MG63 (cell line): ENCODE measurements around the gene GNB1L. TPM values are rescaled to one million over a fixed set of nuclear protein-coding genes. Genes with fewer than 3 reads are reported as not detected.
"Not testable (repeated sequence)": the region's sequence is repeated elsewhere in the genome, so short reads cannot be mapped to it uniquely, and the experiment has no call there.

Experiments used
- DNase-seq: peaks from one replicate; pipeline ENCODE4 v3.0.0-alpha.2; 2020
- H3K27me3 ChIP-seq: fragments of 250-450 bp; sonication (Bioruptor Pico); 2 replicates; pipeline ENCODE4 v1.5.1; 2020; ENCODE audit warnings: mild to moderate bottlenecking, moderate library complexity
- H3K36me3 ChIP-seq: fragments of 250-450 bp; sonication (Bioruptor Pico); 2 replicates; pipeline ENCODE4 v1.5.1; 2020; ENCODE audit warnings: mild to moderate bottlenecking, moderate library complexity
- H3K4me3 ChIP-seq: fragments of 250-450 bp; sonication (Bioruptor Pico); 2 replicates; pipeline ENCODE4 v1.5.1; 2020; ENCODE audit warnings: mild to moderate bottlenecking, moderate library complexity
- H3K9me3 ChIP-seq: fragments of 250-450 bp; sonication (Bioruptor Pico); 2 replicates; pipeline ENCODE4 v1.5.1; 2020; ENCODE audit warnings: mild to moderate bottlenecking, moderate library complexity
- total RNA-seq: library from RNA; depleted of rRNA; stranded (reverse); fragments of >200 nt; shearing (Covaris generic); gene quantifications from 2 replicates; pipeline ENCODE4 v1.2.3, GENCODE V29; 2014; ENCODE audit warnings: low replicate concordance

GNB1L gene
- total RNA-seq, 1 experiment from 2014 or later, result 25.2 TPM

DNA sequence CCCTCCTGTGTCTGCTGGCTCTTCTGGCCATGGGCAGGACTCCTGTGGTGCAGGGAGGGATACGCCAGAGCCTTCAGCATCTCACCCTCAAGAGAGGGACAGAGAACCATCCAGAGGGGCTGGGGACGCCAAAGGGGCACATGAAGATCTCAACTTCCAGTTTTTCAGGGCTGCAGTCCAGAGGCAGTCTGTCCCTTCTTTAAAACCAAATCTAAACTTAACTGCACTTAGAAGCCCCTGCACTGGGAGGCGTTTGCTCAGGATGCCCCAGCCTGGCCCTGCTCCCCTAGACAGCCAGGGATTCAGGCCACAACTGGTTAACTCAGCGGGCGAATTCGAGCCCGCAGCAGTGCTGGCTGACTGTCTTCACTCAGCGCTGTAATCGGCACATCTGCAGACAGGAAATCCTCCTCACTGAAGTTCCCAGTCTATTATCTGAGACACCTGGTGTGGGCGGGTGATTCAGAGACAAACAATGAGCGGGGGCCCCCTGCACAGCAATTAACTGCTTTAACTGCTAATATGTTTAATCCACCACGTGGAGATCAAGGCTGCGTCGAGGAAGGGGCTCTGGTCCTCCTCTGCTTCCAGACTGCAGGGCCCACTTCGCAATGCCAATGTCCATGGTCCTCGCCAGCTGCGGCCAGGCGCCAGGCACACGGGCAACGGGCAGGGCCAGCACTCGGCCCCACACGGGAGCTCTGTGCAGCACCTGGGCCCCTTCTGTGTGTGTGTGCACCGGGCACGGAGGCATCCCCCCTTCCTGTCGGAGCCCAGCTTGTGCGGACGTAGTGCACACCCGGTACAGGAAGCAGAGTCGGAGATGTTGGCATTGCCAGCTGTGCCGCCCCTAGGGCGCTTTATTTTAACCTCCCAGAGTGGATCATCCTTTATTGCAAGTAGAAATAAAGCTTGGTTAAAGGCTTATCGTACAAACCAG lies 36.9 kb upstream of the GNB1L start:
- no peaks in the 10 kb centered on the region for H3K27me3 ChIP-seq
- DNase-seq, result peak; percentile 66
- no peaks in the 10 kb centered on the region for H3K9me3 ChIP-seq
- no peak overlapping the region for H3K4me3 ChIP-seq
- H3K36me3 ChIP-seq, result no peaks in the 10 kb centered on the region

DNA sequence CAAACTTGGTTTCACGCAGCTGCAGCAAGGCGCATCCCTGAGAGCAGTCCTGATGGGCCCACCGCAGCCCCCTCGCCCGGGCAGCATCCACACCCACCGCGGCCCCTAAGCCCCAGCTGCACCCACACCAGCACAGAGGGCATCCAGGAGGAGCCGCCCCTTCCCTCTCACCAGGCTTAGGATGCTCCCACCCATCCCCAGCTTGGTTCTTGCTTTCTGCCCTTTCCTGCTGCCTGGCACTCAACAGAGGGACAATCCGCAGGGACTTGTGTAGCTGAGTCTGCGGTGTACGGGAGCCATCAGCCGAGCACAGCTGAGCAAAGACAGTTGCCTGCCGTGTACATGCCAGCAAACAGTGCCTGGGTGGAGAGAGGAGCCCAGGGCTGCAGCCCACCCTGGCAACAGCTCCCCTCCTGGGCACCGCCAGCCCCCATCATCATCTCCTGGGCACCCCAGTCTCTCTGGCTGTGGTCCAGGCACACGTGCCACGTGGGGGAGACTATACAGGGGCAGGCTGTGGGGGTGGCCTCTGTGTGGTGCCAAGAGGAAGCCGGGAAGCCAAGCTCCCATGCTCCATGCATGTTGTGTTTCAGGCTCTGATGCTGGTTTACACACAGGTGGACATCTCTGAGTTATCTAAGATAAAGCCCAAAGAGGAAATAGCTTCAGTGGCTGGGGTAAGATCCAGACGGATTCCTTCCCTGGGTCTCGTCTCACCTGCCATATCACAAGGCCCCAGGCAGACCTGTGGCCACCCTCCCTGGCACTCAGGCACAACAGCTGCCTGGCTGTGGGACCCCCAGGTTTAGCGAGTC lies 36.0 kb upstream of the GNB1L start:
- no peak for DNase-seq
- Histone ChIP-seq H3K27me3 (no peaks in the 10 kb centered on the region), H3K36me3 (no peaks in the 10 kb centered on the region), H3K9me3 (no peaks in the 10 kb centered on the region), H3K4me3 (no peak overlapping the region)

DNA sequence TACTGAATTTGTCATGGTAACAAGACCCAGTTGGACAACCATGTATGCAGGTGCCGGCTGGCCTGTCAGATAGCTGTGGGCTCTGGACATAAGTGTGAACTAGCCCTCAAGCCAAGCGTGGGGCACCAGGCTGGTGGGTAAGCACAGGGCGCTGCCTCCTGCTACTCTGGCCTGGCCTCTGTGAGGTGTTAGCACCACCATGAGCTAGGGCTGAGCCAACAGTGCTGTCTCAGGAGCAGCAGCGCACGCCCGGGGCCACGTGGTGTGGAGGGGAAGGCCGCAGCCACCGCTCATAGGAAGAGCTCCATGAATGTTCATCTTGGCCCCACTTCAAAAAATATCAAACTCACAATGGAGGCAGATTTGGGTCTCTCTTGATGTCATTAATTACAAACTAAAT lies 35.3 kb upstream of the GNB1L start:
- Histone ChIP-seq H3K9me3 (no peaks in the 10 kb centered on the region), H3K4me3 (no peak overlapping the region), H3K36me3 (no peaks in the 10 kb centered on the region), H3K27me3 (no peaks in the 10 kb centered on the region)
- no peak for DNase-seq

DNA sequence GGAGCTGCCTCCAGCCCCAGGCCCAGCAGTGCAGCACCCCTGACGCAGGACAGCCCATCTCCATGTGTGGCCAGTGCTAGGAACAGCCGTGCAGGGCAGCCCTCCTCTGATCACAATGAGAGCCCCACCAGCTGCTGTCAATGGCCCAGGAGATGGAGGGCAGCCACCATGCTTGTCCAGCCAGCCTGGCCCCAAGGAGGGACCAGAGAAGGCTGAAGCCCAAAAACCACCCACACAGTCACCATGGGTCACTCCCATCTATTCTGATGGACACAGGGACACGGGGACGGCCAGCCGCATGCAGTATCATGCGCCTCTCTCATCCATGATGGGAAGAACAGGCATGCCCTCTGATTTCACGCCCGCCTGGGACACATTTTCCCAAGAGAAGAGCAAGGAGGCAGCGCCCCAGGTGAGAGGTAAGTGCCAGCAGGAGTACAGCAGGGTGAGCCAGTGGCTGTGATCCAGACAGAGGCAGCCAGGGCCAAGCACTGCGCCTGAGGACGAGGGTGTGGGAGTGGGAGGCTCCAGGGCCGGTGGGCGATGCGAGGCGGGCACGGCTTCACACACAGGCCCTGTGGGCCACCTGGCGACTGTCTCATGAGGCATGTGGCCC lies 33.6 kb upstream of the GNB1L start:
- DNase-seq, result no peak
- Histone ChIP-seq H3K4me3 (no peak overlapping the region), H3K9me3 (no peaks in the 10 kb centered on the region), H3K27me3 (no peaks in the 10 kb centered on the region), H3K36me3 (no peaks in the 10 kb centered on the region)

DNA sequence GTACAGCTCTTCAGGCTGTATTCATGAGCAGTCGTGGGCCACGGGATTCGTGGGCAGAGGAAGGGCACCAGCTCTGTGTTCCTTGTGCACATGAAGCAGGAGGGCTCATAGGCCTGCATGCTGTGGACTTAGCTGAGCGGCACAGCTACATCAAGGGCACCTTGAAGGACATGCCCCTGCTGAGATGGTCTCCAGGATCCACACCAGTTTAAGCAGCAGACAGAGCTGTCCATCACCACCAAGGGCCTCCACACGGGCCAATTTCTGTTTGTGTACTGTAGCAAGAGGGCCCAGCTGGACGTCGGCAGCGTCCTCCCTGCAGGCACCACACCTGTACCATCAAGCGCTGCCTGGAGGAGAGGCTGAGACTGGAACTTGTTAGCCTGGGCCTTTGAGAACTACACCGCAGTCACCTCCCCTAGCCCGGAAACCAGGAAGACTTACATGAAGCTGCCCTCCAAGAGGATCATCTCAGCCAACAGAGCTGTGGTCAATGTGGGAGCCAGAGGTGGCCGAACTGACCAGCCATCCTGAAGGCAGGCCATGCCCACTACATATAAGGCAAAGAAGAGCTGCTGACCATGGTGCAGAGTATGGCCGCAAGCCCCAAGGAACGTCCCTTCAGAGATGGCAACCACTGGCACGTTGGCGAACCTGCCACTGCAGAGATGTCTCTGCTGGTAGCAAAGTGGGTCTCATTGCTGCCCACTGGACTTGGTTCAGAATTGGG lies 32.7 kb upstream of the GNB1L start:
- no peaks in the 10 kb centered on the region for H3K27me3 ChIP-seq
- no peaks in the 10 kb centered on the region for H3K9me3 ChIP-seq
- H3K4me3 ChIP-seq, result no peak overlapping the region
- H3K36me3 ChIP-seq, result no peaks in the 10 kb centered on the region
- DNase-seq, result no peak

DNA sequence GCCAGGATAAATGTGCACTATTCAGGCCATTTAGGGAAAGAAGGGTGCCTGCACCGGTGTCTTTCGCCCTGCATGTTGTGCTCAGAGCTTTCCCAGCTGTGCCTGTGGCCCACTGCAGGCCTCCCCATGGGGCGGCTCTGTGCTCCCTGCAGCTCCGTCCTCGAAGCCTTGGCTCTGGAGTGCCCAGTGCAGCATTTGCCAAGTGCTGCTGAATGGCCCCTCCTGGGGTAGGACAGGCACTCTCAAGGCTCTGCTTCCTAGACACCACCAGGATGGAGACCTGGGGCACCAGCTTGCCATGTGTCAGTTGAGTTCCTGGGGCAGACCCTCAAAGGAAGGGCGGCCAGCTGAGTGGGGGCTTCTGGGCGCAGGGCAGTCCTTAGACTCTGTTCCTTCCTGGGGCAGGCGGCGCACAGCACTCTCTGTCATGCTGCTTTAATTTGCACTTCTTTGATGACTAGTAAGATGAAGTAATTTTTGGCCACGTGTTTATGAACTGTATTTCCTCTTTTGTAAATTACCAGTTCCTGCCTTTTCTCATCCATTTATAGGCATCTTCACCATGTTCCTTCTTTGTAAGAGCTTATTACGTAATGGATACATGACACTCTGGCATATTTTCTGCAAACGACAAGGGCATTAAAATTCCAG lies 32.1 kb upstream of the GNB1L start:
- Histone ChIP-seq H3K9me3 (no peaks in the 10 kb centered on the region), H3K4me3 (no peak overlapping the region), H3K27me3 (no peaks in the 10 kb centered on the region), H3K36me3 (no peaks in the 10 kb centered on the region)
- DNase-seq, result no peak

DNA sequence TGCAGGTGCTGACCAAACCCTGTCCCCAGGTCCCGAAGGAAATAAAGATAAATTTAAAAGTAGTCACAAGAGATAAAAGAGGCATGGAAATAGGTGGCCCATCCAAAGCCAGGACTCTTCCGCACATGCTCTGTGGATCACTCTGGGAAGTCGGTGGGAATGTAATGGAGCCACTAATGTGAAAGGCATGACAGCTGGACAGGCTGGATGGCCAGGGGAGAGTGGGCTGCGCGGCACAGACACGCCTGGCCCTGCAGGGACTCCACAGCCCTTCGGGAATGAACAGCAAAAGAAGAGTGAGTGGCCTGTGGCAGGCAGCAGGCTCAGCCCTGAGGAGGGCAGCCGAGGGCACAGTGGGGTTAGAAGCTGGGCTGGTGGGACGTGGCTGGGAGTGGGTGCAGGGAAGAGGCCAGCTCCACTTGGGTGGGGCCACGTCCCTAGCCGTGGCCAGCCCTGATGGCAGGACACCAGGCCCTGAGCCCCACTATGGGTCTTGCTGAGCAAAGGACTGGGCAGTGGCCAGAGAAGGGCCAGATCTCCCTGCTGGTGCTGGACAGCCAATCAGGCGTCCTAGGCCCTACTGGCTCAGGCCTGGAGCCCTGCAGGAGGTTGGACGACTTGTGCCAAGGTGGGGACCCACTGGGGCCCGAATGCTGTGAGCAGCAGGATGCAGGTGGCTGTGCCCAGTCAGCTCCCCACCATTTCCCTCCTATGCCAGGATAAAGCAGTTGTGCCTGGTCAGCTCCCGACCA lies 31.3 kb upstream of the GNB1L start:
- H3K27me3 ChIP-seq, result no peaks in the 10 kb centered on the region
- no peaks in the 10 kb centered on the region for H3K36me3 ChIP-seq
- H3K4me3 ChIP-seq, result no peak overlapping the region
- peak; percentile 40 for DNase-seq
- no peaks in the 10 kb centered on the region for H3K9me3 ChIP-seq

DNA sequence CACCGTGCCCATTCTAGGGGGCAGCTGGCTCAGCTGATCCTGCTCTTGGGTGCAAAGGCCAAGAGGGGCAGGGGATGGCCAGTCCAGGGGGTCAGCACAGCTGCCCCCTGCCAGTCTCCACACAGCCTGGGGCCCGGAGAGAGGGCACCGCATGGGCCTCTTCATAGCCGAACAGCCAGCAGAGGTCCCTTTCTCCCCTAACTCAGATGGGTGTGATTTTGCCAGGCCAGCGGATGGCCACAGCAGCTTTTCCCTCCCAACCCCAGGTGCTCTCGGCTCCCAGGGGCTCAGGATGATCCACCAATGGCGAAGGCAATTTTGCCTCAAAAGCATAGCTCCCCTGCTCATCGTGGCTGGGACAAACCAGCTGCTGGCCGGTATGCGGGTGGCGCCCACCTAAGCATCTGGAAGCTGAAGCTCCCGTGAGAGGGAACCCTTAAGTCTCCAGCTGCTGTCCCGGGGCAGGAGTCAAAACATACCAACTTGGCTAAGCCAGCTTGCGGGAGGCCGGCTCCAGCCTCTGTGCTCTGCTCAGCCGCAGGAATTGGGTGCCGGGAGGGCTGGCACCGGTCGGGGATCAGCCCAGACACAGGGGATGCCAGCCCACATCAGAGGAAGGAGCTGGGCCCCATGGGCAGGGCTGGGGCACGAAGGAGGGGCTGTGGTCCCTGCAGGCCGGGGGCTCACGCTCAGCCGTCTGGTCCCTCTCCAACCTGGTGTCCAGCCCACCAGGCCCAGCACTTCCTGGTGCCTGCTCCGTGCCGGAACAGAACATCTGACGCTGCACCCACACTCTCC lies 30.5 kb upstream of the GNB1L start:
- no peak overlapping the region for H3K4me3 ChIP-seq
- H3K27me3 ChIP-seq, result no peaks in the 10 kb centered on the region
- peaks cover 2% of the 10 kb centered on the region; the same call in 1 of the 2 replicates for H3K36me3 ChIP-seq
- peak; percentile 65 for DNase-seq
- no peaks in the 10 kb centered on the region for H3K9me3 ChIP-seq

DNA sequence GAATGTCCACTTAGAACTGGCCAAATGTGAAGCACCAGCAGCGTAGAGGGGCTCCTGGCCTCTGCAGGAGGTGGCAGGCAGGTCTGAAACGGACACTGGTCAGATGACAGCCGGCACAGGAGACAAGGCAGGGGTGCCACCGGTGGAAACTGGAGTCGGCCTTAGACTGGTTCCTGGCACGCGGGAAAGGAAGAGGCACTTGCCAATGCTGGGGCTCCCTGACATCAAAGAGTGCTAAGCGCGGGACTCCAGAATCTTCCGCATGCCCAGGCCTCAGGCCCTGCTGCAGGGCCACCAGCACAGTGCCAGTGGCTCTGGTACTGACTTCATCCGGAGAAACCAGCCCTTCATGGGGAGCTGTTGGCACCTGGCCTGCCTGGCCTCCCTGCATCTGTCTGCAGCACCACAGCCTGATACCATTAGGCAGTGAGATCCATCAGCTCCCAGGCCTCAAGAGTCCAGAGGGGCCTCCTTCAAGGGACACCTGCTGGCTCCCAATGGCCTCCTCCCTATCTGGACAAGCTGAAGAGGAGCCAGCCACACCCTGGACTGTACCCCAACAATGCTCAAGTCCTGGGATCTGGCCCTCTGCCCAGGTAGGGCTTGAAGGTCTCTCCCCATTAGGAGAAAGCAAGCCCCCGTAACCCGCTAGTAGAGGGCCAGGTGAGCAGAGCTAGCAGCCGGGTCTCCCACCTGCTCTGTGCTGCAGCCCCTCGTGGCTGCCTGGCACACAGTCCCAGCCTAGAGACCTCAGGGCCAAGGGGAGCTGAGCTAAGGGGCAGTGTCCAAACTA lies 29.7 kb upstream of the GNB1L start:
- DNase-seq, result no peak
- H3K27me3 ChIP-seq, result no peaks in the 10 kb centered on the region
- H3K4me3 ChIP-seq, result no peak overlapping the region
- peaks cover 6% of the 10 kb centered on the region; the same call in 1 of the 2 replicates for H3K36me3 ChIP-seq
- no peaks in the 10 kb centered on the region for H3K9me3 ChIP-seq

DNA sequence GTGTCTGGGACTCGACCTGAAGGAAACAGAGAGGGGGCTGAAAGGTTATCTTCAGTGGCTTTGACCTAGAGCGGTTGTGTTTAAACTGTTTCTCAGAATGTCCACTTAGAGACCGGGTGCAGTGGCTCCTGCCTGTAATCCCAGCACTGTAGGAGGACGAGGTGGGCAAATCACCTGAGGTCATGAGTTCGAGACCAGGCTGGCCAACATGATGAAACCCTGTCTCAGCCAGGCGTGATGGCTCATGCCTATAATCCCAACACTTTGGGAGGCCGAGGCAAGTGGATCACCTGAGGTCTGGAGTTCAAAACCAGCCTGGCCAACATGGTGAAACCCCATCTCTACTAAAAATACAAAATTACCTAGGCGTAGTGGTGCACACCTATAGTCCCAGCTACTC lies 28.8 kb upstream of the GNB1L start:
- peaks cover 13% of the 10 kb centered on the region for H3K36me3 ChIP-seq
- not testable (repeated sequence) for DNase-seq, H3K9me3 ChIP-seq, H3K27me3 ChIP-seq, H3K4me3 ChIP-seq

DNA sequence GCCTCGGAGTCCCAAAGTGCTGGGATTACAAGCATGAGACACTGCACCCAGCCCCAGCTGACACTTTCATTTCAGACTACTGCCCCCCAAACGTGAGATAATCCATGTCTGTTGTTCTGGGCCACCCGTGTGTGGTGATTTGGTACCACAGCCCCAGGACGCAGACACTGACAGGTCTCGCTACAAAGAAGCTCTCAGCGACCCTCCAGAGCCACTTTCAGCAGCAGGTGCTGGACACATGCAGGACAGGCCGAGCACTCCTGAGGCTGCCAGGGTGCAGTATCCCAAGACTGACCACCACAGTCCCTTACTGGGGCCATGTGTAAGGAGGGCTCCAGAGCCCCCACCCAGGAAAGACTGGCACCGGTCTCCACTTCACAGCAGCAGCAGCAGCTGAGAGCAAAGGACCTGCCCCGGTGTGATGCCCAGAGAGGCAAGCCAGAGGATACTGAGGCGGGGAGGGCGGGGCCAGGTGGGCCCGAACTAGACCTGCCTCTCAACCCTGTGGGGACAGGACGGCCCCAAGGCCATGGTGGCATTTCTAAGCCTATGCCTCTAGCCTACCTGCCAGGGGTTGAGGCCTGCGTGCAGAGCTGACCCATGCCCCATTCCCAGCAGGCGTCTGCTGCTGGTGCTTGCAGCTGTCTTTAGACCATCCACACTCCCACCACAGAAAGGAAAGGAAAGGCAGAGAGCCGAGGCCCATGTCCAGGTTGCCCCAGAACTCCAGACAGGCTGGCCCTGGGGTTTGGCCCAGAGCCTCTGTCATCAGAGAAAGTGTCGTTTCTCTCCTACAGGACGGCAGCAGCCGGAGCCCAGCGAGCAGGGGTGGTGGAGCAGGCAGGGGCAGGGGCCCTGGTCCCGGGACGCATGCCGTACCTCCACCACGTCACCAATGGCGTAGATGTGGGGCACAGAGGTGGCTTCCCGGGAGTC lies 28.0 kb upstream of the GNB1L start:
- Histone ChIP-seq H3K9me3 (no peaks in the 10 kb centered on the region), H3K4me3 (no peak overlapping the region), H3K36me3 (peaks cover 21% of the 10 kb centered on the region), H3K27me3 (no peaks in the 10 kb centered on the region)
- no peak for DNase-seq

DNA sequence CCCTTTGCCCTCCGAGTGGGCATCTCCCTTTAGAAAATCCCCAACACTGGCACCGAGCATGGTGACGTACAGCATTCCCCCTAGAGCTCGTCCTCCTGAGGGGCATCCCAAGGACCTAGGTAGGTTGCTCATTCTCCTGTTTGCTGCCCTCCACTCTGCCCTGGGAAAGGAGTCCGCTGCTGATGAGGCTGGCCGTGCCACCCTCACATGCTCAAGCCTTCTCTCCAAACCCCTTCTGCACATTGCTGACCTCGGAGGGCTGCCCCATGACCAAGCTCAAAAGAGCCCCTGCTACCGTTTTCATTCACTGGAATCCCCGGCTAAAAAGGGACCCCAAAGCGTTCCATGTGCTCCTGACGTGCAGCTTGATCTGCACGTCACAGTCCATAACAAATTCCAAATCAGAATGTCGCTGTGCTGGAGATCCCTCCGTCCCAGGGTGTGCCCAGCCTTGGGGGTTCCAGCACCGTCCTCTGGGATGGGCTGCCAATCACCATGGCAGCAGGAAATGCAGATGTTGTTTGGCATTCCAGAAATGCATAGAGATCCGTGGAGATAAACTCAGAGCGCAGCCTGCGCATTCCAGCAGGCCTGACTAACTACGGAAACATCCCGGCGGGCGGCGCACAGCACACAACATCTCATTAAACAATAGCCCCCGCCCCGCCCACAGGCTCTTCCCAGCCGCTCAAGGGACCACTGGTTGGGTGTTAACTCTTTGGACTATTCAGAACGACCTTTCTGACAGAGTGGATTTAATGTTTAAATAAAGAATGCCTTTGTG lies 26.3 kb upstream of the GNB1L start:
- Histone ChIP-seq H3K4me3 (peak overlapping the region; percentile 35), H3K36me3 (peaks cover 28% of the 10 kb centered on the region), H3K9me3 (no peaks in the 10 kb centered on the region), H3K27me3 (no peaks in the 10 kb centered on the region)
- DNase-seq, result peak; percentile 98
